ENCODE results near the gene SAMD4A.

The SAMD4A gene

GRCh38 chr14:54713379-54713778 lies 146.5 kb downstream of the SAMD4A start:
- DNase-seq (ENCODE audit: low read depth in 1 of 2, low spot score in 1 of 2): no peak
- no peak overlapping the region for H3K27ac ChIP-seq (replicated peaks)
- no peak for TF ChIP-seq GABPA (IDR thresholded peaks at IDR 0.05; ENCODE audit: low read depth)
- no peak for TF ChIP-seq REST (IDR thresholded peaks at IDR 0.05; ENCODE audit: insufficient replicate concordance, low read depth)
- no peak for TF ChIP-seq SPI1 (IDR thresholded peaks at IDR 0.05; ENCODE audit: borderline replicate concordance, low read depth)
- no peak for TF ChIP-seq POLR2AphosphoS5 (IDR thresholded peaks at IDR 0.05; ENCODE audit: low read depth)
- no peak for TF ChIP-seq CTCF (IDR thresholded peaks at IDR 0.05; ENCODE audit: insufficient read depth, low read length)

GRCh38 chr14:54715239-54715638 lies 148.3 kb downstream of the SAMD4A start:
- DNase-seq (ENCODE audit: low read depth in 1 of 2, low spot score in 1 of 2): no peak
- Histone ChIP-seq H3K4me3 (replicated peaks; ENCODE audit: insufficient read depth, low read length) (no peak overlapping the region), H3K27ac (replicated peaks) (no peak overlapping the region), H3K27me3 (ENCODE audit: insufficient read depth, poor library complexity, severe bottlenecking) (peaks cover 12% of the 10 kb centered on the region)
- no peak for TF ChIP-seq SPI1 (IDR thresholded peaks at IDR 0.05; ENCODE audit: borderline replicate concordance, low read depth)
- TF ChIP-seq CTCF (IDR thresholded peaks at IDR 0.05; ENCODE audit: insufficient read depth, low read length): no peak
- no peak for TF ChIP-seq GABPA (IDR thresholded peaks at IDR 0.05; ENCODE audit: low read depth)
- no peak for TF ChIP-seq REST (IDR thresholded peaks at IDR 0.05; ENCODE audit: insufficient replicate concordance, low read depth)
- TF ChIP-seq POLR2AphosphoS5 (IDR thresholded peaks at IDR 0.05; ENCODE audit: low read depth): no peak

More at GRCh38 chr14:54713379-54713778, 146.5 kb downstream of the SAMD4A start:
- H3K27me3 ChIP-seq (ENCODE audit: insufficient read depth, poor library complexity, severe bottlenecking): peaks cover 14% of the 10 kb centered on the region
- H3K4me3 ChIP-seq (replicated peaks; ENCODE audit: insufficient read depth, low read length): no peak overlapping the region

- peaks cover 12% of the 10 kb centered on the region for H3K27me3 ChIP-seq (ENCODE audit: insufficient read depth, poor library complexity, severe bottlenecking)
- TF ChIP-seq CTCF (IDR thresholded peaks at IDR 0.05; ENCODE audit: insufficient read depth, low read length): no peak
- TF ChIP-seq GABPA (IDR thresholded peaks at IDR 0.05; ENCODE audit: low read depth): no peak
- no peak for TF ChIP-seq SPI1 (IDR thresholded peaks at IDR 0.05; ENCODE audit: borderline replicate concordance, low read depth)
- no peak overlapping the region for H3K27ac ChIP-seq (replicated peaks)
- DNase-seq (ENCODE audit: low read depth in 1 of 2, low spot score in 1 of 2): no peak
- no peak overlapping the region for H3K4me3 ChIP-seq (replicated peaks; ENCODE audit: insufficient read depth, low read length)
These were observed 148.9 kb downstream of the SAMD4A start for GRCh38 chr14:54715811-54716210.

GRCh38 chr14:54716862-54717261 lies 149.9 kb downstream of the SAMD4A start:
- H3K27ac ChIP-seq (replicated peaks): no peak overlapping the region
- peaks cover 12% of the 10 kb centered on the region for H3K27me3 ChIP-seq (ENCODE audit: insufficient read depth, poor library complexity, severe bottlenecking)
- TF ChIP-seq SPI1 (IDR thresholded peaks at IDR 0.05; ENCODE audit: borderline replicate concordance, low read depth) (no peak), POLR2AphosphoS5 (IDR thresholded peaks at IDR 0.05; ENCODE audit: low read depth) (no peak), REST (IDR thresholded peaks at IDR 0.05; ENCODE audit: insufficient replicate concordance, low read depth) (no peak), CTCF (IDR thresholded peaks at IDR 0.05; ENCODE audit: insufficient read depth, low read length) (no peak), GABPA (IDR thresholded peaks at IDR 0.05; ENCODE audit: low read depth) (no peak)
- H3K4me3 ChIP-seq (replicated peaks; ENCODE audit: insufficient read depth, low read length): no peak overlapping the region
- DNase-seq (ENCODE audit: low read depth in 1 of 2, low spot score in 1 of 2): no peak

Measured in HL-60 (cell line).